Keratinocyte (primary cell): ENCODE results near the gene DIDO1. TPM values are rescaled to one million over a fixed set of nuclear protein-coding genes. Genes with fewer than 3 reads are reported as not detected.

Experiments used
- DNase-seq: peaks from one replicate; pipeline ENCODE4 v3.0.0-alpha.2; 2011; ENCODE audit warnings: low read depth, missing footprints, low spot score
- FAIRE-seq: peaks from 2 replicates; lab custom pipeline; 2011; peaks lifted over from hg19 to GRCh38; lab: Jason Lieb, UNC
- H2AFZ ChIP-seq: 2 replicates; pipeline ENCODE4 v1.6.0; 2012; ENCODE audit warnings: low read length, control low read depth, inconsistent platforms; ENCODE audit not compliant: control insufficient read depth
- H3K27ac ChIP-seq: 2 replicates; pipeline ENCODE4 v1.5.1; 2011; ENCODE audit warnings: low read length; ENCODE audit not compliant: control insufficient read depth, insufficient read depth
- H3K27me3 ChIP-seq: 3 replicates; pipeline ENCODE4 v1.6.0; 2011; ENCODE audit warnings: low read length; ENCODE audit not compliant: control insufficient read depth, insufficient read depth; ENCODE audit errors: extremely low read depth
- H3K36me3 ChIP-seq, 2 experiments: 2 replicates in 1 of 2; 3 replicates in 1 of 2; pipeline ENCODE4 v1.5.1; 2011; ENCODE audit warnings: low read length in 2 of 2, mild to moderate bottlenecking in 1 of 2; ENCODE audit not compliant: control insufficient read depth in 2 of 2, insufficient read depth in 2 of 2; ENCODE audit errors: extremely low read depth in 1 of 2
- H3K4me1 ChIP-seq: 3 replicates; pipeline ENCODE4 v1.5.1; 2011; ENCODE audit warnings: low read length; ENCODE audit not compliant: control insufficient read depth, insufficient read depth; ENCODE audit errors: extremely low read depth
- H3K4me2 ChIP-seq: 3 replicates; pipeline ENCODE4 v1.6.0; 2011; ENCODE audit warnings: low read depth, low read length; ENCODE audit not compliant: control insufficient read depth, insufficient read depth; ENCODE audit errors: extremely low read depth
- H3K4me3 ChIP-seq, 3 experiments: fragments of 200-600 bp in 1 of 3; sonication (generic) in 1 of 3; 2 replicates in 2 of 3; 3 replicates in 1 of 3; pipeline ENCODE4 v1.5.1; 2011 to 2016; ENCODE audit warnings: low read length in 3 of 3, mild to moderate bottlenecking in 3 of 3, control low read depth in 2 of 3, inconsistent platforms in 1 of 3, low read depth in 1 of 3, mixed read lengths in 1 of 3, mixed run types in 1 of 3, moderate library complexity in 1 of 3; ENCODE audit not compliant: control insufficient read depth in 2 of 3, insufficient read depth in 2 of 3; ENCODE audit errors: extremely low read depth in 1 of 3
- H3K79me2 ChIP-seq: 2 replicates; pipeline ENCODE4 v1.6.0; 2012; ENCODE audit warnings: low read length; ENCODE audit not compliant: control insufficient read depth, insufficient read depth
- H3K9ac ChIP-seq: 3 replicates; pipeline ENCODE4 v1.6.0; 2011; ENCODE audit warnings: low read length; ENCODE audit not compliant: control insufficient read depth, insufficient read depth; ENCODE audit errors: extremely low read depth
- H3K9me1 ChIP-seq: 3 replicates; pipeline ENCODE4 v1.6.0; 2011; ENCODE audit warnings: low read length; ENCODE audit not compliant: control insufficient read depth, insufficient read depth; ENCODE audit errors: extremely low read depth
- H3K9me3 ChIP-seq: 2 replicates; pipeline ENCODE4 v1.5.1; 2012; ENCODE audit warnings: low read depth, low read length; ENCODE audit not compliant: control insufficient read depth
- H4K20me1 ChIP-seq: 3 replicates; pipeline ENCODE4 v1.6.0; 2011; ENCODE audit warnings: low read length; ENCODE audit not compliant: control insufficient read depth, insufficient read depth; ENCODE audit errors: extremely low read depth
- CTCF ChIP-seq, 3 experiments: IDR thresholded peaks in 1 of 3; conservative IDR thresholded peaks in 1 of 3; optimal IDR thresholded peaks in 1 of 3; 2 replicates in 2 of 3; 3 replicates in 1 of 3; pipeline versions ENCODE3 to v1.5.1; 2011; ENCODE audit warnings: low read length in 3 of 3, mild to moderate bottlenecking in 3 of 3, moderate library complexity in 2 of 3, control low read depth in 1 of 3, inconsistent platforms in 1 of 3; ENCODE audit not compliant: insufficient read depth in 2 of 3; ENCODE audit errors: extremely low read depth in 1 of 3
- EZH2 ChIP-seq: IDR thresholded peaks from one replicate; pipeline ENCODE4 v1.6.1; 2012; ENCODE audit warnings: inconsistent platforms, mild to moderate bottlenecking, low read length, moderate library complexity
- dilution Hi-C: fragments of 300-500 bp; cut with MboI; formaldehyde crosslinking; loops from one replicate; pipeline ENCODE4 v1.7.0; 2020; ENCODE audit warnings: low sequenced_read_pairs; ENCODE audit not compliant: extremely low pct_ligation_motif_present
- polyA plus RNA-seq, 5 experiments: library from polyadenylated mRNA; depleted of rRNA in 3 of 5; stranded (reverse) in 3 of 5; stranded (forward) in 1 of 5; unstranded in 1 of 5; fragments of >200 nt; gene quantifications; 1 replicate in 1 of 5; 2 replicates in 3 of 5; 3 replicates in 1 of 5; pipeline versions ENCODE4 v1.2.1 to v1.2.3, GENCODE V29; 2011 to 2012; ENCODE audit warnings: missing spikeins in 2 of 5, low read depth in 1 of 5, low replicate concordance in 1 of 5

The DIDO1 gene
- polyA plus RNA-seq, 1 donor (not counting 4 experiments of a cell fraction or from before 2014, with no cell fraction given): 14.2 TPM

GRCh38 chr20:62942456-62942855 is 16.2 kb upstream of the DIDO1 start:
- Histone ChIP-seq H3K9me3 (no peaks in the 10 kb centered on the region), H3K4me1 (peaks cover 10% of the 10 kb centered on the region), H3K4me2 (no peak overlapping the region), H3K79me2 (peaks cover 45% of the 10 kb centered on the region), H2AFZ (no peak overlapping the region), H3K27ac (no peak overlapping the region), H3K27me3 (no peaks in the 10 kb centered on the region), H3K9me1 (no peaks in the 10 kb centered on the region), H3K36me3 (peaks cover 31 to 47% of the 10 kb centered on the region in 2 experiments), H3K4me3 (no peak overlapping the region), H4K20me1 (no peaks in the 10 kb centered on the region), H3K9ac (no peak overlapping the region)
- FAIRE-seq (no peak), DNase-seq (no peak)
- TF ChIP-seq EZH2 (no peak), CTCF (optimal IDR thresholded peaks at IDR 0.05 in 1 of 3, IDR thresholded peaks at IDR 0.05 in 1 of 3, conservative IDR thresholded peaks at IDR 0.05 in 1 of 3; ENCODE audit: extremely low read depth in 1 of 3, insufficient read depth in 2 of 3, low read length in 3 of 3) (no peak)
- dilution Hi-C loops: no loop called here

GRCh38 chr20:62941792-62942191 is 15.5 kb upstream of the DIDO1 start:
- Histone ChIP-seq H3K36me3 (peaks cover 31 to 44% of the 10 kb centered on the region in 2 experiments), H3K4me1 (peaks cover 10% of the 10 kb centered on the region), H2AFZ (no peak overlapping the region), H3K9me3 (no peaks in the 10 kb centered on the region), H3K9ac (no peak overlapping the region), H3K79me2 (peaks cover 52% of the 10 kb centered on the region), H3K4me3 (no peak overlapping the region), H4K20me1 (no peaks in the 10 kb centered on the region), H3K27me3 (no peaks in the 10 kb centered on the region), H3K27ac (no peak overlapping the region), H3K9me1 (no peaks in the 10 kb centered on the region), H3K4me2 (no peak overlapping the region)
- no peak for FAIRE-seq
- no peak for DNase-seq
- dilution Hi-C loops: no loop called here
- TF ChIP-seq EZH2: no peak
- TF ChIP-seq CTCF (optimal IDR thresholded peaks at IDR 0.05 in 1 of 3, IDR thresholded peaks at IDR 0.05 in 1 of 3, conservative IDR thresholded peaks at IDR 0.05 in 1 of 3; ENCODE audit: extremely low read depth in 1 of 3, insufficient read depth in 2 of 3, low read length in 3 of 3): no peak
